GM19193 (cell line): Measurements from ENCODE around the gene SMNDC1.

Experiments used
- POLR2A ChIP-seq: IDR thresholded peaks from 4 replicates; pipeline ENCODE4 v1.6.1; 2011; ENCODE audit not compliant: insufficient read depth, insufficient read length; ENCODE audit errors: extremely low read depth

The SMNDC1 gene

DNA sequence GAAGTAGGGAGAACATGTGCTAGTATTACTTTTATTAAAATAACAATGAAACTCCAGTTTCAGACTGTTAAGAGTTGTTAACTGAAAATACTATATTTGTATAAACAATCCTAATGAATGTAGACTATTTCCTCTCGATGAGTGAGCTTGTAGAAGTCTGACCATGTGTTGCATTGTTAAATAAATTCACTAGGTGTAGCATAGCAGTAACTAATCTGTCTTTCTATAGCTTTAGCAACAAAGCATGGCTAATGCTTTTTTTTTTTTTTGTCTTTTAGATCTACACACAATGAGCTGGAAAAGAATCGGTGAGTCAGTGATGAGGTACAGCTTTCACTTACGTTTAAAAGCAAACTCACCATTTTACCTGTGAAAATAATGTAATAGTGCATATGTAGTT is 60.2 kb downstream of the SMNDC1 start:
- TF ChIP-seq POLR2A, result no peak

GRCh38 chr10:110242511-110242910 is 62.2 kb downstream of the SMNDC1 start:
- no peak for TF ChIP-seq POLR2A

GRCh38 chr10:110241841-110242240 is 62.9 kb downstream of the SMNDC1 start:
- TF ChIP-seq POLR2A, result no peak

GRCh38 chr10:110241407-110241806 is 63.3 kb downstream of the SMNDC1 start:
- no peak for TF ChIP-seq POLR2A
